ENCODE data around the gene F10. TPM values are rescaled to one million over a fixed set of nuclear protein-coding genes. Genes with fewer than 3 reads are reported as not detected.

Gene F10
- total RNA-seq, 1 donor from 2014 or later: 12.3 TPM

DNA sequence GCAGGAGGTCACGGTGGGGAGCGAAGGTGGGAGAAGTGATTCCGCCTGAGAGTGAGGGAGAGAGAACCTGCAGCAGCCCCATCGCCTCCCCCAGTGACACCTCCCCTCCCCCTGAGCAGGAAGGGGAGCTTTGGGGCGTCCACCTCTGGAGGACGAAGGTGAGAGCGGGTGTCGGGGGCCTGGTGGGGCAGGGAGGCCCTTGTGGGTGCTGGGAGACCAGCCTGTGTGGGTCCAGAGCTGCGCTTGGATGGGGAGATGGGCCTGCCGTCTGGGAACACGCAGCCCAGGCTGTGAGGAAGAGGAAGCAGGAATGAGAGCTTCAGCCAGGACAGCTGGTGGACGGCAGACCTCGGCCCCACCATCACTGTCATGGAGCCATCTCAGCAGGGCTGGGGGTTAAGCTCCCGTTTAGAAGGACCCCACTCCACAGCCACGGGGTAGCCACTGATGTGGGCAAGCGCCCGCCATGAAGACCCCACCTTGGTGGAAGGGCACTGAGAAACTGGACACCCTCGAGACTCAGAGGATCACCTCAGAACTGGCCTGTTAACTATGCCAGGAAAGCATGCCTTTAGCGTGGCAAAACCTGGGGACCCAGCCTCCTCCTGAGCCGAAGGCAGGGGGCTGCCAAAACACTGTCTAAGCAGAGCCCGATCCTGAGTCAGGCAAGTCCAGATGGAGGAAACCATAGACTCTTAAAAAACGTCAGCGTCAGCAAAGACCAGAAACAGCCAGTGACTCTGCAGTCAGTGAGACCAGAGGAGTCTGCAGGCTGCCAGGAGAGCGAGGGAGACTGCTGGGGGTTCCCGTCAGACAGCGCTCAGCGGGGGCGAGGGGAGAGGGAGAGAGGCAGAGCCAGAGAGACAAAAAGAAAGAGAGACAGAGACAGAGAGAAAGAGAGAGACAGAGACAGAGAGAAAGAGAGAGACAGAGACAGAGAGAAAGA, 29.4 kb downstream of the F10 start:
- peaks cover 5% of the 10 kb centered on the region for H3K9me3 Mint-ChIP-seq
- DNase-seq (ENCODE audit: low spot score in 2 of 2, unreplicated experiment in 2 of 2): no peak
- H3K27me3 Mint-ChIP-seq (ENCODE audit: low read depth): peaks cover 26% of the 10 kb centered on the region
- H3K36me3 Mint-ChIP-seq: no peaks in the 10 kb centered on the region
- H3K27ac Mint-ChIP-seq: peak overlapping the region; percentile 74
- H3K4me1 Mint-ChIP-seq: peaks cover 13% of the 10 kb centered on the region
- TF ChIP-seq, protein P1, sequence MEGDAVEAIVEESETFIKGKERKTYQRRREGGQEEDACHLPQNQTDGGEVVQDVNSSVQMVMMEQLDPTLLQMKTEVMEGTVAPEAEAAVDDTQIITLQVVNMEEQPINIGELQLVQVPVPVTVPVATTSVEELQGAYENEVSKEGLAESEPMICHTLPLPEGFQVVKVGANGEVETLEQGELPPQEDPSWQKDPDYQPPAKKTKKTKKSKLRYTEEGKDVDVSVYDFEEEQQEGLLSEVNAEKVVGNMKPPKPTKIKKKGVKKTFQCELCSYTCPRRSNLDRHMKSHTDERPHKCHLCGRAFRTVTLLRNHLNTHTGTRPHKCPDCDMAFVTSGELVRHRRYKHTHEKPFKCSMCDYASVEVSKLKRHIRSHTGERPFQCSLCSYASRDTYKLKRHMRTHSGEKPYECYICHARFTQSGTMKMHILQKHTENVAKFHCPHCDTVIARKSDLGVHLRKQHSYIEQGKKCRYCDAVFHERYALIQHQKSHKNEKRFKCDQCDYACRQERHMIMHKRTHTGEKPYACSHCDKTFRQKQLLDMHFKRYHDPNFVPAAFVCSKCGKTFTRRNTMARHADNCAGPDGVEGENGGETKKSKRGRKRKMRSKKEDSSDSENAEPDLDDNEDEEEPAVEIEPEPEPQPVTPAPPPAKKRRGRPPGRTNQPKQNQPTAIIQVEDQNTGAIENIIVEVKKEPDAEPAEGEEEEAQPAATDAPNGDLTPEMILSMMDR (IDR thresholded peaks at IDR 0.05; ENCODE audit: unreplicated experiment): no peak
- H3K4me3 Mint-ChIP-seq: peak overlapping the region; percentile 72

DNA sequence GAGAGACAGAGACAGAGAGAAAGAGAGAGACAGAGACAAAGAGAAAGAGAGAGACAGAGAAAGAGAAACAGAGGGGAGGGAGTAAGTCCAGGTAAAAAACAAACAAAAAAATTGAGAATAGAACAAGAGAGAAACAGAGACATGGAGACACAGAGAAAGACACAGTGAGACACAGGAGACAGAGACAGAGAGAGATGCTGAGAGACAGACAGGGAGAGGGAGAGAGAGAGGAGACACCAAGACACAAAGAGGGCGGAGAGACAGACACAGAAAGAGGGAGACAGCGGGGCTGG, 30.0 kb downstream of the F10 start:
- Mint-ChIP-seq H3K4me3 (peak overlapping the region; percentile 72), H3K27ac (peak overlapping the region; percentile 70), H3K4me1 (peaks cover 13% of the 10 kb centered on the region), H3K27me3 (ENCODE audit: low read depth) (peaks cover 26% of the 10 kb centered on the region), H3K36me3 (no peaks in the 10 kb centered on the region), H3K9me3 (peaks cover 5% of the 10 kb centered on the region)
- TF ChIP-seq, protein P1 (IDR thresholded peaks at IDR 0.05; ENCODE audit: unreplicated experiment): no peak
- DNase-seq (ENCODE audit: low spot score in 2 of 2, unreplicated experiment in 2 of 2): no peak

DNA sequence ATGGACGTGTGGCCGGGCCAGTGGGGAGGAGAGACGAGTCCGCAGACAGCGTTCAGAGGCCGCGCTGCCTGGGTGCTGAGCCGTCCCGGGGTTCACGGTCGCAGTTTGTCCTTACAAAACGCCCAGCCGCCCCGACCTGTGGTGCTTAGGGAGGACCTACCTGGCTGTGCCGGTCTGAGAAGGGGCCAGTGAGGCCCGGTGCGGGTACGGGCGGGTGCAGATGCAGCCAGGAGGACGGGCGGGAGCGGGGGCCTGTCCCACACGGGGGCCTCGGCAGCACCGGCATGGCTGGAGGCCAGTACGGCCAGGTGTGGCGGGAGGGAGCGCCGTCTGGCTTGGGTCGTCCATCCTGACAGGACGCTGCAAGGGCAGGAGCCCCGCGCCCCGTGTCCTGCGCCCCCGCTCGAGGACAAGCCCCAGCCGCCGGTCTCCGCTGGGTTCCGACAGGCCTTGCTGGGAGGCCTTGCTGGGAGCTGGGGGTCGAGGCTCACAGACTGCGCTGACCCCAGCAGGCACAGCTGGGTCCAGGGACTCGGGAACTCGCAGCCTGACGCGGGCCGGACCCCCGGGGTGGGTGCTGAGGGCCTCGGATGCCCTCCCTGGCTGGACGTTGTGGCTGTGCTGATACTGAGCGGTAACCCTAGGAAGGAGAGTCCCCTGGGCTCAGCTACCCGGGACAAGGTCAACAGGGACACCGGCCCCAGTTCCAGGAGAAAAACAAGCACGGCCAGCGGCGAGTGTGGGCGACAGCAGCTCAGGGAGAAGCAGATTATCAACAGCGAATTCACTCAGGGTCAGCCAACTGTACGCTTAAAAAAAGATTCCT, 30.6 kb downstream of the F10 start:
- Mint-ChIP-seq H3K36me3 (no peaks in the 10 kb centered on the region), H3K9me3 (peaks cover 5% of the 10 kb centered on the region), H3K4me1 (peaks cover 13% of the 10 kb centered on the region), H3K27ac (peak overlapping the region; percentile 88), H3K27me3 (ENCODE audit: low read depth) (peaks cover 26% of the 10 kb centered on the region), H3K4me3 (peak overlapping the region; percentile 72)
- TF ChIP-seq, protein P1 (IDR thresholded peaks at IDR 0.05; ENCODE audit: unreplicated experiment): no peak
- peak in 1 of 2 experiments; percentile 55 for DNase-seq (ENCODE audit: low spot score in 2 of 2, unreplicated experiment in 2 of 2)

DNA sequence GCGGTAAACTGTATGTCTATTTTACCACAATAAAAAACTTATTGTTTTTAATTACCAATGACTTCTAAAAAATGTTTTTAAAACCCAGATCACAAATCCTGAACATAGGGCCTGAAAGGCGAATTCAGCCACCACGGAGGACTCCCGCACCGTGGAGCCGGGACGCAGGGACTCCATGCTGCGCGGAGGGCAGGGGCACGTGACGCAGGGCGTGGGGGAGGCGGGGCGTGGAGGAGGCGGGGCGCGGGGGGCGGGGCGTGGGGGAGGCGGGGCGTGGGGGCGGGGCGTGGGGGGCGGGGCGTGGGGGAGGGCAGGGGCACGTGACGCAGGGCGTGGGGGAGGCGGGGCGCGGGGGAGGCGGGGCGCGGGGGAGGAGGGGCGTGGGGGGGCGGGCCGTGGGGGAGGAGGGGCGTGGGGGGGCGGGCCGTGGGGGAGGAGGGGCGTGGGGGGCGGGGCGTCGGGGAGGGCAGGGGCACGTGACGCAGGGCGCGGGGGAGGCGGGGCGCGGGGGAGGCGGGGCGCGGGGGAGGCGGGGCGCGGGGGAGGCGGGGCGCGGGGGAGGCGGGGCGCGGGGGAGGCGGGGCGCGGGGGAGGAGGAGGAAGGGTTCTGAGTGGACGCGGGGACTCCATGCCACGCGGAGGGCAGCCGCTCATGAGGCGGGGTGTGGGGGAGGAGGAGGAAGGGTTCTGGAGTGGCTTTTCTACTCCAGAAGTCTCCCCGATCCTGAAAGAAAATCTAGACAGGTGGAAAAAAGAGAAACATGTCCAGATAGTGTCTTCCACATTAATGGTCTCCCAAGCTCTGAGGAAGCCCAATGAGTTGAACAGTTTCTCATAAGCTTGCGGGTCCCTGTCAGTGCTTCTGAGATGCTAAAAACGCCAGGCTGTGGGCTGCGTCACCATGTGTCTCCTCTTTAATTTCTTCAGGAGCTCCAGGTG, 31.5 kb downstream of the F10 start:
- Mint-ChIP-seq H3K4me3 (peak overlapping the region; percentile 72), H3K36me3 (no peaks in the 10 kb centered on the region), H3K9me3 (peaks cover 5% of the 10 kb centered on the region), H3K27ac (peak overlapping the region; percentile 88), H3K27me3 (ENCODE audit: low read depth) (peaks cover 25% of the 10 kb centered on the region), H3K4me1 (peaks cover 13% of the 10 kb centered on the region)
- DNase-seq (ENCODE audit: low spot score in 2 of 2, unreplicated experiment in 2 of 2): peak; percentile 69 to 75
- TF ChIP-seq, protein P1 (IDR thresholded peaks at IDR 0.05; ENCODE audit: unreplicated experiment): no peak

DNA sequence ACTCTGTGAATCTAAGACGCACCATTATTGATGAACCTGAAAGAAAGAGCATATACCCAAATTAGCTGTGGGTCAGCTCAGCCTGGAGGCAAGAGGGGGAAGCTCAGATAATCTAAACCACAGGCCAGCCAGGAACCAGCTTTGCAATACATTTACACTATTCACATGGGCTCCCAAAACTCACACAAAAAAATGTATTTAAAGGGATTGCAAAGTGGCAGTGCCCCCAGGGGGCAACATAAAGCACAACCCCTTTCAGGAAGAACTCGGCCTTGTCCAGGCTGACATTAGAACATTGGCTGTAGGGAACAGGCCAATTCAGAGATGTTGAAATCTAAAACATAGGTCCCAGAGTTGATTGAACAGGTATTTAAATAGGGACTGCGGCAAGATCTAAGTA, 32.6 kb downstream of the F10 start:
- Mint-ChIP-seq H3K4me3 (no peak overlapping the region), H3K4me1 (peaks cover 15% of the 10 kb centered on the region)
- no peak for DNase-seq (ENCODE audit: low spot score in 2 of 2, unreplicated experiment in 2 of 2)

More for the DNA sequence above, 32.6 kb downstream of the F10 start:
- TF ChIP-seq, protein P1 (IDR thresholded peaks at IDR 0.05; ENCODE audit: unreplicated experiment): no peak
- H3K27me3 Mint-ChIP-seq (ENCODE audit: low read depth): peaks cover 27% of the 10 kb centered on the region
- H3K27ac Mint-ChIP-seq: peak overlapping the region; percentile 23
- H3K9me3 Mint-ChIP-seq: peaks cover 5% of the 10 kb centered on the region
- no peaks in the 10 kb centered on the region for H3K36me3 Mint-ChIP-seq

All from mesothelial cell of epicardium (in vitro differentiated cells).